ENCODE measurements around the gene PLA2G4B. TPM values are rescaled to one million over a fixed set of nuclear protein-coding genes. Genes with fewer than 3 reads are reported as not detected.

PLA2G4B gene
- total and polyA plus RNA-seq, 2 of the 8 experiments (the other 6 are each of a cell fraction or from before 2014, with no cell fraction given) = 4.2 to 9.2 TPM

- TF ChIP-seq MAX (IDR thresholded peaks at IDR 0.05) (no peak), CHD7 (IDR thresholded peaks at IDR 0.05; ENCODE audit: insufficient replicate concordance, low read length) (no peak), POLR2A (IDR thresholded peaks at IDR 0.05; ENCODE audit: control extremely low read depth in 1 of 2, low read depth in 2 of 2, low read length in 2 of 2) (no peak), SRF (IDR thresholded peaks at IDR 0.05; ENCODE audit: low read depth, low read length) (no peak), SUZ12 (IDR thresholded peaks at IDR 0.05; ENCODE audit: low read length) (no peak), CHD1 (IDR thresholded peaks at IDR 0.05; ENCODE audit: low read depth, low read length) (no peak), CEBPB (IDR thresholded peaks at IDR 0.05; ENCODE audit: low read depth, low read length) (no peak)
These were observed 42.4 kb downstream of the PLA2G4B start (continued) for GRCh38 chr15:41881086-41881485.
